ENCODE results near the gene FREM1.

The FREM1 gene

DNA sequence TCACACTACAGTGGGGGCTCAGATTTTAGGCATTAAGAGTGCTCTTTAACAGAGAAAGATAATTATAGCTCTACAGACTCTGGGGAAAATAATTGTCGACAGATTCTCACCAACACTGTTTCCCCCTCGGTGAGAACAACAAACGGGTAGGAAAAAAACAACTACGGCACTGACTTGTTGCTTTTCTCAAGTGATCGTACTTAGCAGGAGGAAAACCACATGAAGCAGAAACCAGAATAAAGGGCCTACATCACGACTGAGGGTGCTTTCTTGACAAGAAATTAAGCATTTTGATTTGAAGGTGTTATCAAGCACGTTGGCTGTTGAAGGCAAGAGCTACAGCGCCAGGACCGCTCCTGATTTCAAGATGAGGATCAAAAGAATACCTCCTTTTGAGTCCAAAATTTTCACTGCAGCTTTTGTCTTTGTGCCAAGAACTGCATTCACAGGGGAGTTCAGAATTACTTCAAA is 160.5 kb downstream of the FREM1 start:
- no peak for DNase-seq

DNA sequence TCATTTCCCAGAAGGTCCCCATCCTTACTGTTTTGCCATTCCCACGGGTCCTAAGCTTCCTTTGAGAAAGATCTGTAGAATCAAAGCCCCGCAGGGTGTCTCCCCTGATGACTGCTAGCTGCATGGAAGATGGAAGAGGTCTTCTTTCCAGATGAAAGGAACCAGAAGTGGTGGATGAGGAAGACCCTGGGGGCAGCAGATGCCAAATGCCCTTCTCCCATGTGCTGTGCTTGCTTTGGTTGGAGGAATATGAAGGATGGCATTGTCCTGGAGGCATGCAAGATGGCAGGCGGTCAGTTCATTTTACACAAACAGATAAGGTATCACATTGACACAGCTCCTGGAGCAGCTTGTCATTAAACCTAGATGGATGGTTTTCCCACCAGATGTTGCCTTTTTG is 161.9 kb downstream of the FREM1 start:
- no peak for DNase-seq

DNA sequence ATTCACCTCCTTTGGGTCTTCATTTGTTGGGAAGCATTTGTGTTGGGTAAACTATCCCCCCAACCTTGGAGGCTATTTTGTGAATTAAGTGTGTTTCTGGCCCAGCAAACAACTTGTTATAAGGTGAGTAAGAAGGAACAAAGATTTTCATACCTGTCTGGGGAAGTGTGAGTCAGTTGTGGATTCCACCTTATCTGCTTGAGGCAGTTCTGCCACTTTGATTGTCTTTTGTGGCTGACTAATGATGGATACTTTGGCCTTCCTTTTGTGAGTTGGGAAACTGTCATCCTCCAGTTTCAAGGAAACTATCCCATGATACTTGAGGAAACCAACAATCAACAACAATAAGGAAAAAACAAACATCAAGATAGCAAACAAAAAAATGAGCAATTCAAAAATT is 163.1 kb downstream of the FREM1 start:
- no peak for DNase-seq

DNA sequence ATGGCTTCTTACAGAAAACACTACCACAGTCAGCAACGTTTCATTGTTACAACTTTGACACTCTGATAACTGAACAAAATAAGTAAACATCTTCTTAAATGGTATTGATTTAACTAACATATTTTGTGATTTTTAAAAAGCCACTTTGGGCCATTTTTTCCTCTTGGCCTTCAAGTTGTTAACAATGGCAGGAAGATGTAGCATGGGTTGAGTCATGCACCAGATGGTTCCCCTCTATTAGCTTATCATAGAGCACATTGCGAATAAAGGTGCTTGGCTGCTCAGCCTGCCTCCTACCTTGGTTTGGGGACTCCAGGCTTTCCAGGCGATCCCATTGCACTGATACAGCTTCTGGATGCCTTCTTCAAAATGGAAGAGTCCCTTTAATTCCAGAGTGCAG is 163.6 kb downstream of the FREM1 start:
- DNase-seq = no peak

DNA sequence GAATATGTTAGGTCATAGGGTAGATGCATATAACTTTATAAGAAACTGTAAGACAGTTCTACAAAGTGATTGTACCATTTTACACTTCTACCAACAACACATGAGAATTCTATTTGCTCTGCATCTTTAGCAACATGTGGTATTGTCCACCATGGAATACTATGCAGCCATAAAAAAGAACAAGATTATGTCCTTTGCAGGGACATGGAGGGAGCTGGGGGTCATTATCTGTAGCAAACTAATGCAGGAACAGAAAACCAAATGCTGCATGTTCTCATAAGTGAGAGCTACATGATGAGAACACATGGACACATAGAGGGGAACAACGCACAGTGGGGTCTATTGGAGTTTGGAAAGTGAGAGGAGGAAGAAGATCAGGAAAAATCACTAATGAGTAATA is 165.5 kb downstream of the FREM1 start:
- DNase-seq = no peak

DNA sequence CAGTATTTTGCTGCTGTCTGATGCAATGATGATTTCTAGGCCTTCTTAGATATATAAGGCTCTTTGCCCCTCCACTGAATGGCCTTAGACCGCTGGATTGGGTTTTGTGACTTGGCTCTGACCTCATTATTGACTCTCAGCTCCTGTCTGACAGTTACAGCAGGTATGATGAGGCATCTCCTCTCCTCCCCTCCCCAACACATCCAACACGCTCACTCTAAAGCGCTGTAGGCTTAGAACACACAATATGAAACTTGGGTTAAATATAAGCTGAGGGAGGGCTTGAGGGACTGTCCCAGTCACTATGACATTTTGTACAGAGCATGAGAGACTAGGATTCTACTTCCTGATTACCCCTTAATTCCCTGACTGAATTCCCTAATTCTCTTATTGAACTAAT is 168.9 kb downstream of the FREM1 start:
- DNase-seq = no peak

DNA sequence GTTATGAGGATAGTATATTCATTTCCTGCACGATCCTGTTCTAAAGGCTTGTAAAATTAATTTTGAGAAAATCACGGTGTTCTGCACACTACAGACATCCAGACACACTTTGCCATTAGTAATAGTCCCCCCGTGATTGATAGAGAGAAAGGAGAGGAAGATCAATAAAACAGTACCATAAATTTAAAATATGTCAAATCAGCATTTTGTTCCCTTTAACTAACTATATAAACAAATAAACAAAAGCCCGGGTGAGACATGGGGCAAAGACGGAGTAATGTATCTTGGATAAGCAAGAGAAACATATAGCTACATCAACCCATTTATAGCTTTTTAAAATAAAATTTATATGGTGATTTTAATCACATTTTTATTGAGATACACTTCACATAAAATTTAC is 177.1 kb downstream of the FREM1 start:
- DNase-seq = no peak

DNA sequence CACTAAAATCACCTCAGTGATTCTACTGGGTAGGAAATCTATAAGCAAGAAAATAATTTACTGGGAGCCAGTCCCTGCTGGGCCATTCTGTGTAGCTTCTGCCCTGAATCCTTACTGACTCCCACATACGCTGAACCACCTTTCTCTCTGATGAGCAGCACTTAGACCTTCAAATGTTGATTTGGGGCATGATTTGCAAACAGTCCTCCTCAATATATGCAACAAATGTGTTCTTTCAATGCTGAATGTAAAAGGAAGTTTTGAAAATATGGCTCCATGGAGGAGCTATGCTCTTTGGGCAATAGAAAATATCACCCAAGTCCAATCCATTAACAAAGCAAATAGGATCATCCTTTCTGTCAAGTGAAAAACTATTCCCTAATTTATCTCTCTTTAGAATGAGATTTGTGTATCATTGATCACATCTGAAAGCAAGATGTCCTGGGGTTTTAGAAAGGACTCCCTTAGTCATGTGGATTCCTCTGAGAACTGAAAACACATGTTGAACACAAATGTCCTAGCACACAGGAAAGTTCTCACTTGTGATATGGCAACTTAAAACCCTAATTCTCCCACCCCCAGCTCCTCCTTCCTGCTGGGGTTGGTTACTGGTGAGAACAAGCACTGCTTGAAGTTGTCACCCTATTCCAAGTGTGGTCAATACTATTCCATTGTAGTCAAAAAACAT is 178.8 kb downstream of the FREM1 start:
- no peak for DNase-seq

DNA sequence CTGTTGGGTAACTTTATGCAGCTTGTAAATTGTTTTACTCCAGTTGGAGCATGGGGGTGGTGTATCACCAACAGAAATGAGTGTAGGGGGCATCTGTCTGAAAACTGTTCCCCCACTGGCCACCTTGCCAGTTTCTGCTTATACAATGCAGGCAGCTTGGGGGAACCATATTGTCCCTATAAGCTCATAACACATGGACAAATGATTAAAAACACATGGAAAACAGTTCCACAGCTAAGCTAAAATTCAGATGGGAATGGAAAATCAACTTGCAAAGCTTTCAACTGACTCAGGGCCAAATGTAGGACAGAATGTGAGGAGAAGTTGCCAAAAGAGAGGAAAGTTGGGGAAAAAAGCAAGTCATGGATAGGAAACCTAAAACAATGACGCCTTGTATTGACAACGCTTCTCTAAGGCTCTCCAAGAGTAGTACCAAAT is 179.7 kb downstream of the FREM1 start:
- no peak for DNase-seq

DNA sequence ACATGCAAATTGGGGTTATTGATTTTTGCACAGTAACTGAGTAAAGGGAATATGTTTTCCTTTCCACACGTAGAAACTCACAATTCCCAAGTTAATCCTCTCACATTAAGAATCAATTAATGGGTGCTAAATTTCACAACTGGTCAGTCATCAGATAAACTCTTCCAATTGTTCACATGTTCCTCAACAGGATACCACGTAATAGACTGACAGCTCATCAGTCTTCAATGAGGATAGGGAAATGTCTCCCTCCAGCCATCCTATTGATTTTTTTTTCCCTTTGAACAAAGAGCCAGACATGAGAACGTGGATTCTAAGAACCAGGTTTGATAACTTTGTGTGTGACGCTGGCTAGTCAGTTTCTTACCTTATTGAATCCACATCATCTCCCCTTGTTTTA is 186.9 kb downstream of the FREM1 start:
- no peak for DNase-seq

DNA sequence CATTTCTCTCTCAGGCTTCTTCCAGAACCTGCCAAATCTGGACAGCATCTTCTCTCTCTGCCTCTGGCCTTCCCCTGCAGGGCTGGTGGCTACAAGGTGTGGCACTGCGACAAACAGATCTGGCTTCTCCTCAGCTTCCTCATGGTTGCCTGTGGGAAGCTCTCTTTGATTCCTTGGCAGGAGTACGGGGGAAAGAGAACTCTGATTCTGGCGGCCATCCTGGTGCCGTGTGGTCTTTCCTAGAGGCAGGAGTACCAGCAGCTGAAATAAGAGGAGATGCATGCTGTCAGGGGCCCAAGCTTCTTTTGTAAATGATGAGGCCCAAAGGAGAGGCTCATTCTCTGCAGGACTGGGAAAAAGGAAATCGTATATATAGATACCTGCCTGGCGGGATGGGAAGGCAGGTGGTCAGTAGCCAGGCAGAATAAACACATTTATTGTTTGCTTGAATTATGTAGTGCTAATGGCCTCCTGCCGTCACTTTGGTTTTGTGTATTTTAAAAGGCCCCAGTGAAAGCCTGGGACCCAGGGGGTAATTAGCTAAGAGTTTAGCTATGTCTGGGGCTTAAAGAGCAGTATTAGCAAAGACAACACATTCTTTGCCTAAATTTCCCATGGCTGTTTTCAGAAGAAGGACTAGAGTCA is 187.7 kb downstream of the FREM1 start, which contains the start of gene CER1:
Gene CER1 (minus strand): TSS at position 343 of the 645 bp plus-strand sequence. CDS start 61 bp downstream, at position 282.
- DNase-seq = no peak

DNA sequence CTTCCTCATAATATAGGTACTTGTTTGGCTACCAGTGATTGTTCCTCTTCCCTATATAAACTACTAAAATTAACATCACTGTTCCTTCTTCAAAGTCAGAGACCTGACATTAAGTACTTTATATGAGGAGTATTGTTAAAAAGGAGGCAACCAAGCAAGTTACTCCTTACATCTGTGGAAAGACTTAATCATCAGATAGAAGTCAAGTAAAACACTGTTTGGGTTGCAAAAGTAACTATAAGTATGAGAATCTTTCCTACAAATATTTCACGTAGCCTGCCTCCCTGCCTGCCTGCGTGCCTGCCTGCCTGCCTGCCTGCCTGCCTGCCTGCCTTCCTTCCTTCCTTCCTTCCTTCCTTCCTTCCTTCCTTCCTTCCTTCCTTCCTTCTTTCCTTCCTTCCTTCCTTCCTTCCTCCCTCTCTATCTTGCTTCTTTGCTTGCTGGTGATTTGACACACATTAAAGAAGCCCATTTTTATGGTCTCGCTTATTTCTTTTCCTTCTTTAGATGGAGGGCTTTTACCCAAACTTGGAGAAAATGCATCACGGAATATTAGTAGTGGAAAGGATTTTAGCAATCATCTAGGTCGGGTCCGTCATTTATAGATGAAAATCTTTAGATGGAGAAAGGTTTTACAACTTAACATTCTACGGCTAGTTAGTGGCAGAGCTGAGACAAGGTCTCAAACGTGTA is 190.9 kb downstream of the FREM1 start:
- no peak for DNase-seq

DNA sequence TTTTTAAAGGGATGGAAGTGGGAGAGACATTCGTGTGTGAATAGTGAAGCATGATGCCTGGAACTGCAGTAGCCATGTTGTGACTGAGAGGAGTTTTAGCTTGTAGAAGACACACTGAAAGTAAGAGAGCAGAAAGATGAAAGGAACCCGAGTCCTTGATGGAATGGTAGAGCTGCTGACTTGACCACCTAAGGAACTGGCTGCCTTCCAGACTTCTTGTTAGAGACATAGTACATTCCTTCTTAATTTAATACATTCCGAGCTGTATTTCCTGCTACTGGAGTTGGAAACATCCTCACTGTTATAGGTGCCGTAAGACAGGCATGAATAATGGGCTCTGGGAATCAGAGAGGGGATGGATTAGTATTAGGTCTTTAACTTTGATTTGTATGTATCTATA is 195.1 kb downstream of the FREM1 start:
- no peak for DNase-seq

DNA sequence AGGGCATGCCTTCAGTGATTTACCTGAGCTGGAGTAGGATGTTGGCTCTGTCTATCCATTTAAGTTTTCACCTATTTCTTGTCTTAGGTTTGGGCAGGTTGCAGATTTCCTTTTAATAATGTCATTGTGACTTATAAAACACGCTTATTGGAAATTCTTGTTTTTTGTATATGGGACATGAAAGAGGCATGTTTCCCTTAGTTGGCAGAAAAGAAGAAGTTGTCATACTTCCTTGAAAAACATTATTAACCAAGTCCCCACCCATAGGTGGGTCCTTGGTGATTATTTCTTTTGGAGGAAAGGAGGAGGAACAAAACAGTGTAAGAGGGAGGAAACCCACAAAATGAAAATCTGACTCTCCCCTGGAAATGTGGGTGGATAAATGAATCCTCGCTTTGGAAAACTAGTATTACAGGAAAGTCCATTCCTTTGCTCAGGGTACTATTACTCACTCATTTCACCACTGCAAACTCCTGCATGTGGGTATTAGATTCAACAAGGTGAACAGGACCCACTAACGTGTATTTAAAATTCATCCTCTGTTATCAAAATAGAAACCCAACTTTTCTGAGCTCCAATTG is 197.0 kb downstream of the FREM1 start:
- no peak for DNase-seq

DNA sequence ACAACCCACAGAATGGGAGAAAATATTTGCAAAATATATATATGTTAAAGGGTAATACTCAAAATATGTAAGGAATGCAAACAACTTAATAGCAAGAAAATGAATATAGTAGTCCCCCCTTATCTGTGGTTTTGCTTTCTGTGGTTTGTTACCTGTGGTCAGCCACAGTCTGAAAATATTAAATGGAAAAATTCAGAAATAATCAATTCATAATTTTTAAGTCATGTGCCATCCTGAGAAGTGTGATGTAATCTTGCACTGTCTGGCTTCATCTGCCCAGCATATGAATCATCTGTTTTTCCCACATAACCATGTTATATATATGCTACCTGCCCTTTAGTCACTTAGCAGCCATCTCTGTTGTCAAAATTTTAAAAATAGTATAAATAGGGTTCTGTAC is 199.4 kb downstream of the FREM1 start:
- no peak for DNase-seq

DNA sequence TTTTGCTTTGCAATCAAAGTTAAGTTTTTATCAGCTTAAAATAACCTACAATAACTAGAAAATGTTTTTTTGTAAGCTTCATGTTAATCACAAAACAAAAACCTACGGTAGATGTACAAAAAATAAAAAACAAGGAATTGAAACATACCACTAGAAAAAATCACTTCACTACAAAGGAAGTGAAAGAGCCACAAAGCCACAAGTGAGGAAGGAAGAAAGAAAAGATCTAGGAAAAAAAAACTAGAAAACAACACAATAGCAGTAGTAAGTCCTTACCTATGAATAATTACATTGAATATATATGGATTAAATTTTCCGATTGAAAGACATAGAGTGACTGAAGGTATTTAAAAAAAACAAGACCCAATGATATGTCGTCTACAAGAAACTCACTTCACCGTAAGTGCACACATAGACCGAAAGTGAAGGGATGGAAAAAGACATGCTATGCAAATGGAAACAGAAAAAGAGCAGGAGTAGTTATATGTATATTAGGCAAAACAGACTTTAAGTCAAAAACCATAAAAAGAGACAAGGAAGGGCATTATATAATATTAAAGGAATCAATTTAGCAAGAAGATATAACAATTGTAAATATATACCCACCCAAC is 203.6 kb downstream of the FREM1 start:
- no peak for DNase-seq

DNA sequence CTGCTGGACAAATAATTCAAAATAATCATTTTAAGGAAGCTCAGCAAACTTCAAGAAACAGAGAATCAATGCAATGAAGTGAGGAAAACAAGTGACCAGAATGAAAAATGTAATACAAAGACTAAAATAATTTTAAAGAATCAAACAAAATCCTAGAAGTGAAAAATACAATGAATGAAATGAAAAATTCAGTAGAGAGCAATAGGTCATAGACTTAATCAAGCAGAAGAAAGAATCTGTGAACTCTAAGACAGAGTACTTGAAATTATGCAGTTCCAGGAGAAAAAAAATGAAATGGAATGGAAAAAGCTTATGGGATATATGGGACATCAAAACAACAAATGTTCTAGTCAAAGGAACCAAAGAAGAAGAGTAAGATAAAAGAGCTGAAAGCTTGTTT is 205.1 kb downstream of the FREM1 start:
- DNase-seq = no peak

DNA sequence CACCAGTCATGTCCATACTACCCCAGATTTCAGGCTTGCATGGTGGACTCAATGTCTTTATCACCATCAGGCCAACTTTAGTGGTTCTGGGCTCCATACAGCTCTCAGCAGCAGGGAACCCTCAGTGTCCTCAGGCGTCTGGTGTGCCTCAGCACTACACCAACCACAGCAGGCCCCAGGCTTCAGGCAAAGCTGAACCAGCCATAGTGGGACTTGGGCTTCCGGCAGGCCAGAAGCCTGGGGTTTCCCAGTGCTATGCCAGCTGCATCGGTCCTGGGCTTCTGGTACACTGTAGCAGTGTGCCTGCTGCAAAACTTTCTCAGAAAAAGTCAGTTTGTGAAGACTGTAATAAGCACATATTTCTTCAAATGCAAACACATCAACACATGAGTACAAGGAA is 205.9 kb downstream of the FREM1 start:
- no peak for DNase-seq

DNA sequence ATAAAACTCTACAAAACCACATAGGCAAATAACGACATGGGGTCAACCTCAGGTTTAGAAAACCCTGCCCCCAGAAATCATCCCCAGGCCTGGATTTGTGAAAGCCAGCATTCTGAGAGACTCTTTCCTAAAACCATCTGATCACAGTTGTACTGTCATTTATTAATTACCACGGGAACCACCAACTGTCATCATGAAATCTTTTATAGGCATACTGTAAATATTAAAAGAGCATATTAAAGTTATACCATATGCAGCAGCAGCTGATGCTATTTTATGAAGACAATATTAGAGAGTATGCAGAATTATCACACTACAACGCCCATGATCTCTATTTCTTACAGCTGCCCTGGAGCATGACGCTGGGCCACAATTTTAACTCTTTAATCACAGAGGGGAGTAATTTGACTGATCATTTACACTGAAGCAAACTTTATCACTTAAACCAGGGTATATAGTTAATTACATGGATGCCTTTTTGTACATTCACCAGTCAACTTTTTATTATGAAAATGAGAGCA is 208.0 kb downstream of the FREM1 start:
- DNase-seq = no peak

DNA sequence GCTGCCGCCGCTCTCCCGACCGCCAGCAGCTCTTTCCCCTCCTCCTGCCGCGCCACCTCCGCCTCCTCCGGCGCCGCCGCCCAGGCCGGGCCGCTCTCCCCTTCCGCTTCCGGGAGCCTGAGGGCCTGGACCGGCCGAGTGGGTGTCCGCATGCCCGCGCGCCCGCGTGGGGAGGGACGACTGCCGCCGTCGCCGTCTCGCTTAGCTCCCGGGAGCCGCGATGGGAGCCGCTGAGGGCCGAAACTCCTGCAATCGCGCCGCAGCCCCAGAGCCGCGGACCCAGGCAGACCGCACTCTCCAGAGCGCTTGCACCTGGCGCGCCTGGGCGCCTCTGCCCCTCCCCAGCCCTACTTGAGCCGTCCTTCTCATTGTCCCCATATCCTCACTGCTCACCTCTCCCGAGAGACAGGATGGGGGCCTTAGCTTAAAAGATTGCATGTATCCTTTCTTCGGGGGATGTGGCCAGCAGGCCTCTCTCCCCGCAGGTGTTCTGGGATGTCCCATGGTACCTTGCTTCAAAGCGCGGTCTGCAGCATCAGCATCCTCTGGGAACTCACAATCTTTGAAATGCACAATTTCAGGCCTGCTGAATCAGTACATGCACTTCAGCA is 216.9 kb downstream of the FREM1 start, which contains the start of gene ZDHHC21:
Gene ZDHHC21 (minus strand): TSS at position 182 of the 611 bp plus-strand sequence. CDS start 19,092 bp downstream, outside the sequence.
- DNase-seq = peak; percentile 2 to 62

DNA sequence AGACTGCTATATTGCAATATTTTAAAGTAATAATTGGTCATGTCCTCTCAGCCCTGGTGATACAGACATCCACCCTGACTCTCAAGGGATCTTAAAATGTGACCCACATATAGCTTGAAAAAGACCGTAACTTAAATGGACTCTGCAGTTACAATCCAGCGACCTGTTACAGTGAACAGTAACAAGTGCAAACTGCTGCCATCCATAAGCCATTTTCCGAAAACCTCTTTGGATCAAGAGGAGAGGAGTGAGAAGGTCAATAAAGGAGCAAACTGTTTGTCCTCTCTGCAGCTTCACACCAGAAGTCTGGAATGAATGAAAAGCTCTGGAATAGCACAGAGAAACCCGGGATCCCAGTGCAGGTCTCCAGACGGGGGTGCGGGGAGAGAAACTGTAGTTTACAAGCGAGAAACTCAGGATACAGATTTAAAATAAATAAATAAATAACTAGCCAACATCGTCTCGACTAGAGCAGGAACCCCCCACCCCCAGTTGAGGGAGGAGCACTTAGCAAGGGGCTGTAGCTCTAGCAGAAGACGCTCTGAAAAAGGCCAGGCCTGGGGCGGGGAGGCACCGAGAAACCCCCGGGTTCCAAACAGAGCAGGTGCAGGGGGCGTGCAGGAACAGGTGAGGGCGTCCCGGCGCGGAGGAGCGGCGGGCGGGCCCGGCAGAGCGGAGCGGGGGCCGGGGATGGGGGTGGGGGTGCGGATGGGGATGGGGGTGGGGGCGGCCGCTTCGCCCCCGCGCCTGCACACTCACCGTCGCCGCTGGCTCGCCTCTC is 217.6 kb downstream of the FREM1 start:
- DNase-seq = peak in 1 of 2 experiments; percentile 60
